ENCODE results near the gene APOO. TPM values are rescaled to one million over a fixed set of nuclear protein-coding genes. Genes with fewer than 3 reads are reported as not detected.

APOO gene
- total RNA-seq, 1 donor from 2014 or later = 18.3 TPM

DNA sequence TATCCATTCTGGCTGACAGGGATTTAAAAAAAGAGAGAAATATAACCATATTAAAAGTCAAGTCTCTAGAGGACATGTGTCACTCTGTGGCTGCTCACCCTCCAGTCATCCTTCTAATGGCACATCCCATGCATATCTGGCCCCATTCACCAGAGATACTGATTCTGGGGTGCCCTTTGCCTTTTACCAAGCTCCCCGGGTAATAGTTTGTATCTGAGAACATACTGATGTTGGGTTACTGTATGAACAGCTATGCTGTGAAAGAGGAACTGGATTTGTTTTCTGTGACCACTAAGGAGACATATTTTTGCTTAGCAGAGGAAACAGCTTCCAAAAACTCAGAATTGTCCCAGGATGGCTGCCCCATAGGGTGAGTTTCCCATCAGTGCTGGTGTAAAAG, 68.8 kb downstream of the APOO start:
- no peaks in the 10 kb centered on the region for H3K36me3 Mint-ChIP-seq (ENCODE audit: low read depth, unreplicated experiment)
- no peaks in the 10 kb centered on the region for H3K9me3 Mint-ChIP-seq (ENCODE audit: unreplicated experiment)
- DNase-seq (ENCODE audit: low spot score) = no peak
- TF ChIP-seq CTCF (IDR thresholded peaks at IDR 0.05; ENCODE audit: unreplicated experiment) = no peak
- no peak overlapping the region for H3K27ac Mint-ChIP-seq (ENCODE audit: unreplicated experiment)
- no peaks in the 10 kb centered on the region for H3K27me3 Mint-ChIP-seq (ENCODE audit: unreplicated experiment)
- H3K4me1 Mint-ChIP-seq (ENCODE audit: unreplicated experiment) = peaks cover 29% of the 10 kb centered on the region
- no peak overlapping the region for H3K4me3 Mint-ChIP-seq (ENCODE audit: unreplicated experiment)

- H3K9me3 Mint-ChIP-seq (ENCODE audit: unreplicated experiment) = no peaks in the 10 kb centered on the region
- no peak for DNase-seq (ENCODE audit: low spot score)
- TF ChIP-seq CTCF (IDR thresholded peaks at IDR 0.05; ENCODE audit: unreplicated experiment) = no peak
- no peaks in the 10 kb centered on the region for H3K27me3 Mint-ChIP-seq (ENCODE audit: unreplicated experiment)
- no peak overlapping the region for H3K27ac Mint-ChIP-seq (ENCODE audit: unreplicated experiment)
- H3K36me3 Mint-ChIP-seq (ENCODE audit: low read depth, unreplicated experiment) = no peaks in the 10 kb centered on the region
- H3K4me1 Mint-ChIP-seq (ENCODE audit: unreplicated experiment) = peaks cover 8% of the 10 kb centered on the region
- H3K4me3 Mint-ChIP-seq (ENCODE audit: unreplicated experiment) = no peak overlapping the region
Observed at GRCh38 chrX:23832721-23833120, 75.0 kb downstream of the APOO start.

DNA sequence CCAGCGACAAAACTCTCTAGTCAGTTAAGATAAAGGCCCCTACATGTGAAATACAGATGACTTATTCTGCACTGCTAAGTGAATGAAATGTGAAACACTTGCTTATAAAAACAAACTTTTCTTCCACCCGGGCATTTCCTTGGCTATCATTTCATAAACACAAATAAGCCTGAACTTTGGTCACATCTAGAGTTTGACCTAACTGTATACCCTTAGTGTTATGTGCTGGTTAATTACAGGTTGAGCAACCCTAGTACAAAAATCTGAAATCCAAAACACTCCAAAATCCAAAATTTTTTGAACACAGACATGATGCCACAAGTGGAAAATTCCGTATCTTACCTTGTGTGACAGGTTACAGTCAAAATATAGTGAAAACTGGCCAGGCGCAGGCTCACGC, 78.9 kb downstream of the APOO start:
- H3K36me3 Mint-ChIP-seq (ENCODE audit: low read depth, unreplicated experiment) = no peaks in the 10 kb centered on the region
- H3K4me1 Mint-ChIP-seq (ENCODE audit: unreplicated experiment) = peaks cover 9% of the 10 kb centered on the region
- TF ChIP-seq CTCF (IDR thresholded peaks at IDR 0.05; ENCODE audit: unreplicated experiment) = no peak
- no peaks in the 10 kb centered on the region for H3K9me3 Mint-ChIP-seq (ENCODE audit: unreplicated experiment)
- H3K4me3 Mint-ChIP-seq (ENCODE audit: unreplicated experiment) = no peak overlapping the region
- DNase-seq (ENCODE audit: low spot score) = no peak
- H3K27me3 Mint-ChIP-seq (ENCODE audit: unreplicated experiment) = no peaks in the 10 kb centered on the region
- H3K27ac Mint-ChIP-seq (ENCODE audit: unreplicated experiment) = no peak overlapping the region

DNA sequence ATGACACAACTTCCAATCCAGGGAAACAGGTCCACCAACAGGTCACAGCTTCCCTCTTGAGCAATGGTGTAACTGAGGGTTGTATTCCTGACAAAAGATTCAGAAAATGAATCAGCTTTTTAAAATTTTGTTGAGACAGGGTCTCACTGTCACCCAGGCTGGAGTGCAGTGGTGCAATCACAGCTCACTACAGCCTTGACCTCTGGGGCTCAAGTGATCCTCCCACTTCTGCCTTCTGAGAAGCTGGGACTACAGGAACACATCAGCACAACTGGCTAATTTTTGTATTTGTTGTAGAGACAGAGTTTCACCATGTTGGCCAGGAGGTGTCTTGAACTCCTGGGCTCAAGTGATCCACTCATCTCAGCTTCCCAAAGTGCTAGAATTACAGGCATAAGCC, 81.1 kb downstream of the APOO start:
- H3K27ac Mint-ChIP-seq (ENCODE audit: unreplicated experiment) = no peak overlapping the region
- H3K36me3 Mint-ChIP-seq (ENCODE audit: low read depth, unreplicated experiment) = no peaks in the 10 kb centered on the region
- peaks cover 9% of the 10 kb centered on the region for H3K4me1 Mint-ChIP-seq (ENCODE audit: unreplicated experiment)
- no peaks in the 10 kb centered on the region for H3K9me3 Mint-ChIP-seq (ENCODE audit: unreplicated experiment)
- TF ChIP-seq CTCF (IDR thresholded peaks at IDR 0.05; ENCODE audit: unreplicated experiment) = no peak
- H3K4me3 Mint-ChIP-seq (ENCODE audit: unreplicated experiment) = no peak overlapping the region
- no peak for DNase-seq (ENCODE audit: low spot score)
- H3K27me3 Mint-ChIP-seq (ENCODE audit: unreplicated experiment) = no peaks in the 10 kb centered on the region

- H3K4me1 Mint-ChIP-seq (ENCODE audit: unreplicated experiment) = peaks cover 9% of the 10 kb centered on the region
- no peak for DNase-seq (ENCODE audit: low spot score)
- H3K9me3 Mint-ChIP-seq (ENCODE audit: unreplicated experiment) = no peaks in the 10 kb centered on the region
- H3K4me3 Mint-ChIP-seq (ENCODE audit: unreplicated experiment) = no peak overlapping the region
- no peaks in the 10 kb centered on the region for H3K36me3 Mint-ChIP-seq (ENCODE audit: low read depth, unreplicated experiment)
- no peak for TF ChIP-seq CTCF (IDR thresholded peaks at IDR 0.05; ENCODE audit: unreplicated experiment)
- H3K27me3 Mint-ChIP-seq (ENCODE audit: unreplicated experiment) = no peaks in the 10 kb centered on the region
- H3K27ac Mint-ChIP-seq (ENCODE audit: unreplicated experiment) = no peak overlapping the region
Observed at GRCh38 chrX:23826216-23826615, 81.5 kb downstream of the APOO start.
